ENCODE data around the gene OSBPL1A. TPM values are rescaled to one million over a fixed set of nuclear protein-coding genes. Genes with fewer than 3 reads are reported as not detected.

OSBPL1A gene
- total RNA-seq, 1 experiment from 2014 or later = 53.1 TPM

DNA sequence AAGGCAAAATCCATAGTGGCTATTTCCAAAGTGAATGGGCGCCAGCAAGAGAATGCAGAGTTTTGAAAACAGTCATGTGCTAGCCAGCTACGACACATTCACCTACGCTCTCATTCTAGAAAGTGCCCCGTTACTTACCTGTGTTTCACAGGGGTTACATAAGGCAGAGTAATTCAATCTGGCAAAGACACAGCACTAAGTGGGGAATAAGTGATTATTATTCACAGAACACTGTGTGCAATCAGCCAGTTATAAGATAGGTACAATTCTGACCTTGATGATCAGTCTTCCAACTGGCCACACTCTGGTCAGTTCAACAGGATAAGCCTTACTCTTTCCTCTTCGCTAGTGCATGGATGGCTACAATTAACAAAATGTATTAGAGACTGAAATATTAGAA, 152.9 kb downstream of the OSBPL1A start (continued):
- TF ChIP-seq, protein P1, sequence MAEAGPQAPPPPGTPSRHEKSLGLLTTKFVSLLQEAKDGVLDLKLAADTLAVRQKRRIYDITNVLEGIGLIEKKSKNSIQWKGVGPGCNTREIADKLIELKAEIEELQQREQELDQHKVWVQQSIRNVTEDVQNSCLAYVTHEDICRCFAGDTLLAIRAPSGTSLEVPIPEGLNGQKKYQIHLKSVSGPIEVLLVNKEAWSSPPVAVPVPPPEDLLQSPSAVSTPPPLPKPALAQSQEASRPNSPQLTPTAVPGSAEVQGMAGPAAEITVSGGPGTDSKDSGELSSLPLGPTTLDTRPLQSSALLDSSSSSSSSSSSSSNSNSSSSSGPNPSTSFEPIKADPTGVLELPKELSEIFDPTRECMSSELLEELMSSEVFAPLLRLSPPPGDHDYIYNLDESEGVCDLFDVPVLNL (CRISPR knock-in tag; IDR thresholded peaks at IDR 0.05; ENCODE audit: borderline replicate concordance, low read depth) = no peak
- TF ChIP-seq SOX15 (CRISPR knock-in tag; IDR thresholded peaks at IDR 0.05) (no peak), NR1H2 (CRISPR knock-in tag; IDR thresholded peaks at IDR 0.05) (no peak), NFATC4 (CRISPR knock-in tag; IDR thresholded peaks at IDR 0.05) (no peak)
- TF ChIP-seq, protein P2, sequence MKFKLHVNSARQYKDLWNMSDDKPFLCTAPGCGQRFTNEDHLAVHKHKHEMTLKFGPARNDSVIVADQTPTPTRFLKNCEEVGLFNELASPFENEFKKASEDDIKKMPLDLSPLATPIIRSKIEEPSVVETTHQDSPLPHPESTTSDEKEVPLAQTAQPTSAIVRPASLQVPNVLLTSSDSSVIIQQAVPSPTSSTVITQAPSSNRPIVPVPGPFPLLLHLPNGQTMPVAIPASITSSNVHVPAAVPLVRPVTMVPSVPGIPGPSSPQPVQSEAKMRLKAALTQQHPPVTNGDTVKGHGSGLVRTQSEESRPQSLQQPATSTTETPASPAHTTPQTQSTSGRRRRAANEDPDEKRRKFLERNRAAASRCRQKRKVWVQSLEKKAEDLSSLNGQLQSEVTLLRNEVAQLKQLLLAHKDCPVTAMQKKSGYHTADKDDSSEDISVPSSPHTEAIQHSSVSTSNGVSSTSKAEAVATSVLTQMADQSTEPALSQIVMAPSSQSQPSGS (CRISPR knock-in tag; IDR thresholded peaks at IDR 0.05; ENCODE audit: borderline replicate concordance, low read depth) = no peak

DNA sequence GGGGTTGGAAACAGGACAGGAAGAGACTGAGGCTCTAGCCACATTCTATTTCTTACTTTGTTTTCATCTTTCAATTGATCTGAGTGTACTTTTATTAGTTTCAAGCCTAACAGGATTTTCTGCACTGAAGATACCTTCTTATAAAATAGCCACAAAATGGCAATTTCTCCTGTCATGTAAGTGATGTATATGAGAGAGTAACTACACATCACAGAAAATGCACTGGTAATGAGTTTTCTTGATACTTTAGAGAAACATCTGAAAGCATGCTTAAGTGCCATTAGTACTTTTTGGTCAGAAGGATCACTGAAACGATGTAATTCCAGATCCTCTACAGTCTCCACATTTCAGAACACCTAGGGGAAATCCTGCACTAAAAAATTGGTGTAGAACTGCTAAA, 153.9 kb downstream of the OSBPL1A start:
- Mint-ChIP-seq H3K4me3 (no peak overlapping the region), H3K36me3 (peaks cover 20% of the 10 kb centered on the region), H3K4me1 (peaks cover 5% of the 10 kb centered on the region), H3K9me3 (peaks cover 3% of the 10 kb centered on the region; the same call in 1 of the 2 replicates), H3K27ac (peak overlapping the region; percentile 54; the same call in 1 of the 2 replicates), H3K27me3 (ENCODE audit: low read depth) (no peaks in the 10 kb centered on the region)
- ChIA-PET CTCF (no interaction called here), POLR2A (no interaction called here)
- TF ChIP-seq, protein P3, sequence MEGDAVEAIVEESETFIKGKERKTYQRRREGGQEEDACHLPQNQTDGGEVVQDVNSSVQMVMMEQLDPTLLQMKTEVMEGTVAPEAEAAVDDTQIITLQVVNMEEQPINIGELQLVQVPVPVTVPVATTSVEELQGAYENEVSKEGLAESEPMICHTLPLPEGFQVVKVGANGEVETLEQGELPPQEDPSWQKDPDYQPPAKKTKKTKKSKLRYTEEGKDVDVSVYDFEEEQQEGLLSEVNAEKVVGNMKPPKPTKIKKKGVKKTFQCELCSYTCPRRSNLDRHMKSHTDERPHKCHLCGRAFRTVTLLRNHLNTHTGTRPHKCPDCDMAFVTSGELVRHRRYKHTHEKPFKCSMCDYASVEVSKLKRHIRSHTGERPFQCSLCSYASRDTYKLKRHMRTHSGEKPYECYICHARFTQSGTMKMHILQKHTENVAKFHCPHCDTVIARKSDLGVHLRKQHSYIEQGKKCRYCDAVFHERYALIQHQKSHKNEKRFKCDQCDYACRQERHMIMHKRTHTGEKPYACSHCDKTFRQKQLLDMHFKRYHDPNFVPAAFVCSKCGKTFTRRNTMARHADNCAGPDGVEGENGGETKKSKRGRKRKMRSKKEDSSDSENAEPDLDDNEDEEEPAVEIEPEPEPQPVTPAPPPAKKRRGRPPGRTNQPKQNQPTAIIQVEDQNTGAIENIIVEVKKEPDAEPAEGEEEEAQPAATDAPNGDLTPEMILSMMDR (IDR thresholded peaks at IDR 0.05) = no peak
- TF ChIP-seq ZNF396 (CRISPR knock-in tag; IDR thresholded peaks at IDR 0.05; ENCODE audit: borderline replicate concordance) (no peak), ATF1 (CRISPR knock-in tag; IDR thresholded peaks at IDR 0.05) (no peak), GTF2I (CRISPR knock-in tag; conservative IDR thresholded peaks at IDR 0.05) (no peak), SP1 (CRISPR knock-in tag; conservative IDR thresholded peaks at IDR 0.05) (no peak), FOXP1 (CRISPR knock-in tag; IDR thresholded peaks at IDR 0.05; ENCODE audit: borderline replicate concordance) (no peak), NFATC4 (CRISPR knock-in tag; IDR thresholded peaks at IDR 0.05) (no peak), MYBL2 (CRISPR knock-in tag; IDR thresholded peaks at IDR 0.05) (no peak), TCF7 (CRISPR knock-in tag; IDR thresholded peaks at IDR 0.05; ENCODE audit: low read depth) (no peak), NR3C1 (CRISPR knock-in tag; conservative IDR thresholded peaks at IDR 0.05; ENCODE audit: low read depth) (no peak), KAT7 (CRISPR knock-in tag; IDR thresholded peaks at IDR 0.05; ENCODE audit: borderline replicate concordance) (no peak), FOXJ3 (CRISPR knock-in tag; IDR thresholded peaks at IDR 0.05; ENCODE audit: borderline replicate concordance) (no peak), TEAD4 (CRISPR knock-in tag; IDR thresholded peaks at IDR 0.05) (no peak), ZNF423 (CRISPR knock-in tag; IDR thresholded peaks at IDR 0.05) (no peak)
- TF ChIP-seq, protein P4, sequence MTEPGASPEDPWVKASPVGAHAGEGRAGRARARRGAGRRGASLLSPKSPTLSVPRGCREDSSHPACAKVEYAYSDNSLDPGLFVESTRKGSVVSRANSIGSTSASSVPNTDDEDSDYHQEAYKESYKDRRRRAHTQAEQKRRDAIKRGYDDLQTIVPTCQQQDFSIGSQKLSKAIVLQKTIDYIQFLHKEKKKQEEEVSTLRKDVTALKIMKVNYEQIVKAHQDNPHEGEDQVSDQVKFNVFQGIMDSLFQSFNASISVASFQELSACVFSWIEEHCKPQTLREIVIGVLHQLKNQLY (CRISPR knock-in tag; IDR thresholded peaks at IDR 0.05) = no peak
- TF ChIP-seq, protein P5, sequence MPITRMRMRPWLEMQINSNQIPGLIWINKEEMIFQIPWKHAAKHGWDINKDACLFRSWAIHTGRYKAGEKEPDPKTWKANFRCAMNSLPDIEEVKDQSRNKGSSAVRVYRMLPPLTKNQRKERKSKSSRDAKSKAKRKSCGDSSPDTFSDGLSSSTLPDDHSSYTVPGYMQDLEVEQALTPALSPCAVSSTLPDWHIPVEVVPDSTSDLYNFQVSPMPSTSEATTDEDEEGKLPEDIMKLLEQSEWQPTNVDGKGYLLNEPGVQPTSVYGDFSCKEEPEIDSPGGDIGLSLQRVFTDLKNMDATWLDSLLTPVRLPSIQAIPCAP (CRISPR knock-in tag; IDR thresholded peaks at IDR 0.05) = no peak
- TF ChIP-seq, protein P6, sequence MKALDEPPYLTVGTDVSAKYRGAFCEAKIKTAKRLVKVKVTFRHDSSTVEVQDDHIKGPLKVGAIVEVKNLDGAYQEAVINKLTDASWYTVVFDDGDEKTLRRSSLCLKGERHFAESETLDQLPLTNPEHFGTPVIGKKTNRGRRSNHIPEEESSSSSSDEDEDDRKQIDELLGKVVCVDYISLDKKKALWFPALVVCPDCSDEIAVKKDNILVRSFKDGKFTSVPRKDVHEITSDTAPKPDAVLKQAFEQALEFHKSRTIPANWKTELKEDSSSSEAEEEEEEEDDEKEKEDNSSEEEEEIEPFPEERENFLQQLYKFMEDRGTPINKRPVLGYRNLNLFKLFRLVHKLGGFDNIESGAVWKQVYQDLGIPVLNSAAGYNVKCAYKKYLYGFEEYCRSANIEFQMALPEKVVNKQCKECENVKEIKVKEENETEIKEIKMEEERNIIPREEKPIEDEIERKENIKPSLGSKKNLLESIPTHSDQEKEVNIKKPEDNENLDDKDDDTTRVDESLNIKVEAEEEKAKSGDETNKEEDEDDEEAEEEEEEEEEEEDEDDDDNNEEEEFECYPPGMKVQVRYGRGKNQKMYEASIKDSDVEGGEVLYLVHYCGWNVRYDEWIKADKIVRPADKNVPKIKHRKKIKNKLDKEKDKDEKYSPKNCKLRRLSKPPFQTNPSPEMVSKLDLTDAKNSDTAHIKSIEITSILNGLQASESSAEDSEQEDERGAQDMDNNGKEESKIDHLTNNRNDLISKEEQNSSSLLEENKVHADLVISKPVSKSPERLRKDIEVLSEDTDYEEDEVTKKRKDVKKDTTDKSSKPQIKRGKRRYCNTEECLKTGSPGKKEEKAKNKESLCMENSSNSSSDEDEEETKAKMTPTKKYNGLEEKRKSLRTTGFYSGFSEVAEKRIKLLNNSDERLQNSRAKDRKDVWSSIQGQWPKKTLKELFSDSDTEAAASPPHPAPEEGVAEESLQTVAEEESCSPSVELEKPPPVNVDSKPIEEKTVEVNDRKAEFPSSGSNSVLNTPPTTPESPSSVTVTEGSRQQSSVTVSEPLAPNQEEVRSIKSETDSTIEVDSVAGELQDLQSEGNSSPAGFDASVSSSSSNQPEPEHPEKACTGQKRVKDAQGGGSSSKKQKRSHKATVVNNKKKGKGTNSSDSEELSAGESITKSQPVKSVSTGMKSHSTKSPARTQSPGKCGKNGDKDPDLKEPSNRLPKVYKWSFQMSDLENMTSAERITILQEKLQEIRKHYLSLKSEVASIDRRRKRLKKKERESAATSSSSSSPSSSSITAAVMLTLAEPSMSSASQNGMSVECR (CRISPR knock-in tag; IDR thresholded peaks at IDR 0.05; ENCODE audit: borderline replicate concordance) = no peak
- TF ChIP-seq, protein P7, sequence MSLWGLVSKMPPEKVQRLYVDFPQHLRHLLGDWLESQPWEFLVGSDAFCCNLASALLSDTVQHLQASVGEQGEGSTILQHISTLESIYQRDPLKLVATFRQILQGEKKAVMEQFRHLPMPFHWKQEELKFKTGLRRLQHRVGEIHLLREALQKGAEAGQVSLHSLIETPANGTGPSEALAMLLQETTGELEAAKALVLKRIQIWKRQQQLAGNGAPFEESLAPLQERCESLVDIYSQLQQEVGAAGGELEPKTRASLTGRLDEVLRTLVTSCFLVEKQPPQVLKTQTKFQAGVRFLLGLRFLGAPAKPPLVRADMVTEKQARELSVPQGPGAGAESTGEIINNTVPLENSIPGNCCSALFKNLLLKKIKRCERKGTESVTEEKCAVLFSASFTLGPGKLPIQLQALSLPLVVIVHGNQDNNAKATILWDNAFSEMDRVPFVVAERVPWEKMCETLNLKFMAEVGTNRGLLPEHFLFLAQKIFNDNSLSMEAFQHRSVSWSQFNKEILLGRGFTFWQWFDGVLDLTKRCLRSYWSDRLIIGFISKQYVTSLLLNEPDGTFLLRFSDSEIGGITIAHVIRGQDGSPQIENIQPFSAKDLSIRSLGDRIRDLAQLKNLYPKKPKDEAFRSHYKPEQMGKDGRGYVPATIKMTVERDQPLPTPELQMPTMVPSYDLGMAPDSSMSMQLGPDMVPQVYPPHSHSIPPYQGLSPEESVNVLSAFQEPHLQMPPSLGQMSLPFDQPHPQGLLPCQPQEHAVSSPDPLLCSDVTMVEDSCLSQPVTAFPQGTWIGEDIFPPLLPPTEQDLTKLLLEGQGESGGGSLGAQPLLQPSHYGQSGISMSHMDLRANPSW (CRISPR knock-in tag; conservative IDR thresholded peaks at IDR 0.05; ENCODE audit: low read depth) = no peak
- ATAC-seq = no peak
- DNase-seq (ENCODE audit: low spot score) = no peak

Measured in WTC11 (cell line).